AG04449 (cell line): ENCODE results near the gene ARNT2.

ENCODE experiments used
- CTCF ChIA-PET: fragments of 350-600 bp; formaldehyde crosslinking; extraction: SDS; loops from one replicate; lab custom pipeline; 2021; ENCODE audit warnings: antibody characterized with exemption; lab: Yijun Ruan, JAX
- POLR2A ChIA-PET: fragments of 400-600, 350-600 bp; formaldehyde crosslinking; extraction: SDS; loops from one replicate; lab custom pipeline; 2020; ENCODE audit warnings: antibody characterized with exemption, inconsistent platforms; lab: Yijun Ruan, JAX
- DNase-seq: peaks from one replicate; pipeline ENCODE4 v3.0.0-alpha.2; 2010; ENCODE audit warnings: low read depth, low spot score
- H3K4me3 ChIP-seq: 2 replicates; pipeline ENCODE4 v1.5.1; 2011; ENCODE audit warnings: low read depth, mild to moderate bottlenecking, control low read depth, low read length
- TF ChIP-seq, protein P1 (sequence below): IDR thresholded peaks from one replicate; pipeline ENCODE4 v1.5.1; 2011; ENCODE audit warnings: mild to moderate bottlenecking, moderate library complexity, low read length, control low read depth, inconsistent platforms; ENCODE audit not compliant: insufficient read depth; ENCODE audit errors: missing control alignments

ARNT2 gene

DNA sequence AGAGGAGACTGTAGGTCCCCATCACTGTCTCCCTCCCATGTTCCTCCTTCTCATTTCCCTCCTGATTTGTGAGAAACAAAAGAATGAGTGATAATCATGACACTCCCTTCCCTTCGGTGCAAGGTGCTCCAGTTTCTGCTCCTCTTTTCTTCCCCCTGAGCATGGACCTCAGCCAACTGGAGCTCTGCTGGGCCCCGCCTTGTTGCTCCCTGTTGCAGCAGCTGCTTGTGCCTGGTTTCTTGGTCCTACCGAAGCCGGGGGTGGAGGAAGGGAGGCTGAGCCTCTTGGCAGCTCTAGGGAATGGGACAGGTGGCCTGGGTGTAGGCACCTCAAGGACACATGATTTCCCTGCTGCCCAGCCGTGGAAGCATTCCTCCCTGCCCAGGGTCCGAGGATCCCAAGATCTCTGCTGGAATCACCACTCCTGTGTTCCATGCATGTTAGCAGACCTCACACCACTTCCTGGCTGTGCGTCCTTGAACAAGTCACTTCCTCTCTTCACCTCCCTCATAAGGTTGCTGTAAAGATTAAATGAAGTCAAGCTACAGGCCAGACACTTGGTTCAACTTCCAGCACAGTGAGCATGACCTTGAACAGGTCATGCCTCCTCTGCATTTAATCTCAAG lies 159.3 kb downstream of the ARNT2 start:
- no peak overlapping the region for H3K4me3 ChIP-seq
- no peak for DNase-seq
- CTCF ChIA-PET: interaction anchor here (1.2 to 8.7 kb wide), 6 partner anchors 10 to 406 kb away, joined by 3 to 285 read pairs (median 76); partner anchors contain the start of gene CEMIP
- TF ChIP-seq, protein P1, sequence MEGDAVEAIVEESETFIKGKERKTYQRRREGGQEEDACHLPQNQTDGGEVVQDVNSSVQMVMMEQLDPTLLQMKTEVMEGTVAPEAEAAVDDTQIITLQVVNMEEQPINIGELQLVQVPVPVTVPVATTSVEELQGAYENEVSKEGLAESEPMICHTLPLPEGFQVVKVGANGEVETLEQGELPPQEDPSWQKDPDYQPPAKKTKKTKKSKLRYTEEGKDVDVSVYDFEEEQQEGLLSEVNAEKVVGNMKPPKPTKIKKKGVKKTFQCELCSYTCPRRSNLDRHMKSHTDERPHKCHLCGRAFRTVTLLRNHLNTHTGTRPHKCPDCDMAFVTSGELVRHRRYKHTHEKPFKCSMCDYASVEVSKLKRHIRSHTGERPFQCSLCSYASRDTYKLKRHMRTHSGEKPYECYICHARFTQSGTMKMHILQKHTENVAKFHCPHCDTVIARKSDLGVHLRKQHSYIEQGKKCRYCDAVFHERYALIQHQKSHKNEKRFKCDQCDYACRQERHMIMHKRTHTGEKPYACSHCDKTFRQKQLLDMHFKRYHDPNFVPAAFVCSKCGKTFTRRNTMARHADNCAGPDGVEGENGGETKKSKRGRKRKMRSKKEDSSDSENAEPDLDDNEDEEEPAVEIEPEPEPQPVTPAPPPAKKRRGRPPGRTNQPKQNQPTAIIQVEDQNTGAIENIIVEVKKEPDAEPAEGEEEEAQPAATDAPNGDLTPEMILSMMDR: no peak
- POLR2A ChIA-PET: no interaction called here

DNA sequence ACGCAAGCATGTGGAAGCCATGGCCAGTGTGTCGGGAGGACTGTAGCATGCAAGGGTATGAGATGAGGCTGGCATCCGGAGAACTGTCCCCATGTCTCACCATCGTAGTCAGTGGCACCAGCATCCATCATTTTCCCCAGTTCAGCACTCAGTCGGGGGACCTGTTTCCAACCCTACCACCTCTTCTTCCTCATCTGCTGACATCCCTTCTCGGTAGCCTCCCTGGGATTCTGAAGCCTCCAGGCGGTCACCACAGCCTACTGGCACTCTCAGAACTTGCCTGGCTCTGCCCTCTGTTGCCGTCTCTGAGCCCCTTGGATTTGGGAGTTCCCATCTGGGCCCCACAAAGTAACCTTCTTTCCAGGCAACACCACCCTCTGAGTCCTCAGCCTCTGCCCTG lies 159.9 kb downstream of the ARNT2 start:
- CTCF ChIA-PET: interaction anchor here (1.1 to 8.7 kb wide), 5 partner anchors 18 to 406 kb away, joined by 3 to 285 read pairs (median 146); partner anchors contain the start of gene CEMIP
- no peak overlapping the region for H3K4me3 ChIP-seq
- DNase-seq: no peak
- POLR2A ChIA-PET: no interaction called here
- TF ChIP-seq, protein P1: no peak

DNA sequence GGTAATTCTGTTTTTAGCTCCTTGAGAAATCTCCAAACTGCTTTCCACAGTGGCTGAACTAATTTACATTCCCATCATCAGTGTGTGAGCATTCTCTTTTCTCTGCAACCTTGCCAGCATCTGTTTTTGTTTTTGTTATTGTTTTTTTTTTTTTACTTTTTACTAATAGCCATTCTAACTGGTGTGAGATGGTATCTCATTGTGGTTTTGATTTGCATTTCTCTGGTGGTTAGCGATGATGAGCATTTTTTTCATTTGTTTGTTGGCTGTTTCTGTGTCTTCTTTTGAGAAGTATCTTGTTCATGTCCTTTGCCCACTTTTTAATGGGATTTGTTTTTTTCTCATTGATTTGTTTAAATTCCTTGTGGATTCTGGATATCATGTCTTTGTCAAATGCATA lies 161.2 kb downstream of the ARNT2 start:
- DNase-seq: no peak
- no peak overlapping the region for H3K4me3 ChIP-seq
- TF ChIP-seq, protein P1: no peak
- ChIA-PET POLR2A (no interaction called here), CTCF (interaction anchor here (1.1 to 8.7 kb wide), 9 partner anchors 12 to 404 kb away, joined by 3 to 285 read pairs (median 49); partner anchors contain the start of gene CEMIP)

DNA sequence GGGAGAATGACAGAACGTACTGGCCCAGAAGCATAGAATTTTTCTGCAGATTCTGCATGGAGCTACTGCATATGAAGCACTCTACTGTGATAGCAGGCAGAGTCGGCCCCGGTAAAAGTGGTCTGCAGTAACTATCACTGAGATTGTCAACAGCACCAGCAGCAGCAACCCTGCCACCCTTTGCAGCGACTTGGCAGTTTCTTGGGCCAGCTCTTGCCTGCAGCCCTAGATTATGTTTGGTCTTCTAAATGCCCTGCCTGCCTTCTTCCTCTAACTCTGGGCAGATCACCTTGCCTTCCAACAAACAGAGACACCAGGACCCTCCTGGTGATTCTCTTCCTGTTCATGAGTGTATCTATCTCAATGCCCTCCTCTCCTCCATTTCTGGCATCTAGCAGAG lies 161.8 kb downstream of the ARNT2 start:
- DNase-seq: no peak
- TF ChIP-seq, protein P1: no peak
- no peak overlapping the region for H3K4me3 ChIP-seq
- ChIA-PET CTCF (interaction anchor here (0.9 to 8.7 kb wide), 15 partner anchors 13 to 404 kb away, joined by 3 to 285 read pairs (median 12); partner anchors contain the start of gene CEMIP), POLR2A (no interaction called here)

DNA sequence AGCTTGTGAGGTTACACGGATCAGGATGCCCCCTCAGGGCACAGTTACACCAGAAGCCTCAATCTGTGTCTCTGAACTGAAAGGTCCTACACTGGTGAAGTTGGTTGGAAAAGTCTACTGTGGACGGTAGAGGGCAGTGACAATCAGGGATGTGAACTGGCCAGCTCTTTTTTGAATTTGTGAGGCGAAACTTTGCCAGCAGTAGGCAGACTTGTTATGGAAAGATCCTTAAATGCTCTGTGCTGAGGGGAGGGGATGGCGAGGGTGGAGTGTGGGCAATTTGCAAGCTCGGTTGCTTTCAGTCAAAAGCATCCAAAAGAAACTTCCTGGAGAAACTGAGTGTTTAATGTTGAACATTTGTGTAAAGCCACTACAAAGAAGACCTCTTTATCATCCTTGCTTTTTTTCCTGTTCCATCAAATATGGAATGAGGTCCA lies 163.6 kb downstream of the ARNT2 start:
- no peak overlapping the region for H3K4me3 ChIP-seq
- POLR2A ChIA-PET: interaction anchor here (0.7 to 1.4 kb wide), 3 partner anchors 211 to 499 kb away, joined by 3 to 8 read pairs (median 4); partner anchors contain the start of gene CEMIP
- DNase-seq: peak; percentile 52
- TF ChIP-seq, protein P1: peak; percentile 81
- CTCF ChIA-PET: interaction anchor here (0.7 to 8.7 kb wide), 66 partner anchors 9 to 699 kb away, joined by 3 to 285 read pairs (median 5); partner anchors contain the start of gene CEMIP

DNA sequence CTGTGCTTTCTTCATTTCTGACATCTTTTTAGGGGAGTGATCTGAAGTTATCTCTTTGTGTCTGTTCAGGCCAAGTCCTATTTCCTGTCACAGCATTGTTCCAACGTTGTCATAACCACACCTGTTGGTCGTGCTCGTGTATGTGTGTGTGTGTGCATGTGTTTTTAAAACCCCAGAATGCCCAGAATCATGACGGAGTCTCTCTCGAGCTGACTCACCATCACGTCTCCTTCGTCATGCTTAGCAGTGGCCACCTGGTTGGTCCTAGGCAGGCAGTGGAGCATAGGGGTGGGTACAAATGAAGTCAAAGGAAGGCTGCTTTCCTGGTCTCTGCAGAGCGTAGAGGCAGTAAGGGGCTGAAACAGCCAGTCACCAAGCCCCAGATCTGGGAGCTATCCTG lies 164.1 kb downstream of the ARNT2 start:
- TF ChIP-seq, protein P1: no peak
- ChIA-PET POLR2A (interaction anchor here (0.7 to 1.3 kb wide), 2 partner anchors 211 to 500 kb away, joined by 3 to 8 read pairs; partner anchors contain the start of gene CEMIP), CTCF (interaction anchor here (0.8 to 8.7 kb wide), 52 partner anchors 10 to 698 kb away, joined by 3 to 285 read pairs (median 6); partner anchors contain the start of gene CEMIP)
- no peak for DNase-seq
- H3K4me3 ChIP-seq: no peak overlapping the region
